Measurements from ENCODE around the gene TAGLN. TPM values are rescaled to one million over a fixed set of nuclear protein-coding genes. Genes with fewer than 3 reads are reported as not detected.

TAGLN gene
- total RNA-seq, 1 donor from 2014 or later, result 6.0 TPM

DNA sequence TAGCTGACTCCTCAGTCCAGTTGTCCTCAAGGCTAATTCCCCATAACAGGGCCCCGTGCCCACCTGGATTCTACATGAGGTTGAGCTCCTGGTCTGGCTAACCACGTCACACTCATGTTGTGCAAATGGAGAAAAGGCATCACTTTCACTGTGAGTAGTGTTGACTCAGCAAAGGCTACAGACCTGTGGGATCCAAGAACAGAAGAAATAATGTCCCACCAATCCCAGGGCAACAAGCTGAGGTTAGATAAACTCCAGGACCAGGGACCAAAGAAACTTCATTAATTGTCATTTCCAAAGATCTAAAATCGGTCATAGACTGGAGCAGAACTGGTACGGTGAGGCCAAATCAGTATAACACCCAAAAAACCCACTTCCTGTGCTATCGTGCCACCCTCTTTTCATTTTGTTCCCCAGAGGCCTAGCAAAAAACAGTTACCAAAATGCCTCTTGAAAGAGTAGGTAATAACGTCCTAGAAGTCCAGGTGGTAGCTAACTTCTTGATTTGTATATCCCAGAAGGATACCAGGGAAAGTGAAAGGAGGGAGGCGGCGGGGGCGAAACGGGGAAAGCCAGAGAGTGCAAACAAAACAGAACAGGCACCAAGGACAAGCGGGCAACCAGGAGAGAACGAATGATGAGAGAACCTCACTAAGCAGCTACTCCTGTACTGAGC is 31.3 kb downstream of the TAGLN start:
- DNase-seq (ENCODE audit: low read depth in 2 of 2), result no peak

DNA sequence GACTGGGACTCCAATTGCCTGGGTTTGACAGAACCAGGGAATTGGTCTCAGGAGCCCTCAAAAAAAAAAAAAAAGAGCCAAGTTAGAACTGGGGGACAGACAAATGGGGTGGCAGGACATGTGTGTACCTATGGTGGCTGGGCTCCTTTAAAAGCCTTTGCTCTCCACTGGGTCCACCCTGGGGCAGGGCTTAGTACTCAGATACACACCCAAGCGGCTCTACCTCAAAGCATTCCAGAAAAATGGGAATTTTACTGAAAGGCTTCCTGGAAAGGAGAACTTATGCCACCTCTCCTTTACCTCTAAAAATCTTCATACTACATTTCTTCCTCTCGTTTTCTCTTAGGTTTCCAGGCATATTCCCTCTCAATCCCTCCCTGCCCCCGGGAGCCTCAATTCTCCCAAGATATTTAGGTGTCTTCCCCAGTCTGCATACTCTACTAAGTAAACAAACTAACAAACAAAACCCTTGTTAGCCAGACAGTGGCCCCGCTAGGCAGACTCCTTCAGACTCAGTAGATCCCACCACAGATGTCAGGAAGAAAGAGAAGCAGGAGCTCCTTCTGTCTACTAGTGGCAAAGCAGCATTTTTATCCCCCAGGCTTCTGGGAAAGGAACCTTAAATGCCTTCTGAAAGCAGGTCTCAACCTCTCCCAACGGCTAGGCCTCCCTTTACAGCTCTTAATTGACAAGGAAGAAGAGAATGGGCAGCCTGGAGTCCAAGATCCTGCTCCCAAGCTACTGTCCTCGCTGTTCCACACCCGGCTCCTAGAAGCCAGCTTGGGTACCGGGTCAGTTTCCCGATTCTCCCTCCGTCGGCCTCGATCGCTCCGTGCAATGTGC is 32.0 kb downstream of the TAGLN start:
- DNase-seq (ENCODE audit: low read depth in 2 of 2), result no peak

DNA sequence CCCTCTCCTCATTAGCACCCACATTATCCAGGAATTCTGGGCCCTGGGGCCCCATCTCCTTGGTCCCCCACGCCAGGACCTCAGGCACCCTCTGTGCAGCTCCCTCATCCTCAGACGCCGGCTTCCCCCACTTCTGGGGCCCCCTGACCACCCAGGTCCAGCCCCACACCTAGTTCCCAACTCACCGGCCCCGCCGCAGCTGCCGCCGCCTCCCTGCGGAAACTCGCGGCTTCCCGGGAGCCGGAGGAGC is 32.6 kb downstream of the TAGLN start, which contains the start of gene PCSK7:
Gene PCSK7 (minus strand): TSS at position 232 of the 250 bp plus-strand sequence. CDS start 2,229 bp downstream, outside the sequence.
- DNase-seq (ENCODE audit: low read depth in 2 of 2), result no peak

DNA sequence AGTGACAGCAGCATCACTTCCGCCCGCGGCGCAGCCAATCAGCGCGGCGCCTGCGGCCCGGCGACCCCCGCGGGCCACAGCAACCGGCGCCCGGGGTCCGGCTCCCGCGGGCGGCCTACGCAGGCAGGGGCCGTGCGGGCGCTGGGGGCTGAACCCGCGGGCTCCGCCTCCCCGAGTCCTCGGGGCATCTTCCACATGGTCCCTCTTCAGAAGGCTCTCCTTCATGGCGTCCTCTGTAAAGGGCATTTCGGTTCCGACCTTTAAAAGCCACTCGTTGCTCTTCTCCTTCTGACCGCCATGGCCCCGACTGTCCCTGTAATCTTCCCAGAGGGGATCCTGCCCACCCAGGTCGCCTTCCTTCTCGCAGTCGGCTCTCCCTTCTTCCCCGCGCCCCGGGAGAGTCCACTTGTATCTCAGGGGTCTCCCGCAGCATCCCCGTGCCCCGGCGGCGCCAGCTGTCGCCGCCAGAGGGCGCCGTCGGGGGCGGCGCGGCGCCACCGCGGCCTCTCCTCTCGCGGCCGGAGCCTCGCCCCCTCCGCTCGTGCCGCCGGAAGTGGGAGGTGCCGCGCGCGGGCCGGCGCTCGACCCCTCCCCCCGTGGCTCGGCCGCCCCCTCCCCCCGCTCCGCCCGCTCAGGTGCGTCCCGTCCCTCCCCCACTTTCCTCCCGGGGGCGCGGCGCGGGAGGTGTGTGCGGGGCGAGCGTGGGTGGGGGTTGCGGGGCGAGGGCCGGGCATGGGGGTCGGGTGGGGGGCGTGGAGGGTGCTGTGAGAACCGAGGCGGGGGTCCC is 33.1 kb downstream of the TAGLN start, which contains the start of gene RNF214:
Gene RNF214 (plus strand): TSS at position 580 of the 787 bp plus-strand sequence. CDS start 1,602 bp downstream, outside the sequence.
- DNase-seq (ENCODE audit: low read depth in 2 of 2), result peak; percentile 36 to 78

DNA sequence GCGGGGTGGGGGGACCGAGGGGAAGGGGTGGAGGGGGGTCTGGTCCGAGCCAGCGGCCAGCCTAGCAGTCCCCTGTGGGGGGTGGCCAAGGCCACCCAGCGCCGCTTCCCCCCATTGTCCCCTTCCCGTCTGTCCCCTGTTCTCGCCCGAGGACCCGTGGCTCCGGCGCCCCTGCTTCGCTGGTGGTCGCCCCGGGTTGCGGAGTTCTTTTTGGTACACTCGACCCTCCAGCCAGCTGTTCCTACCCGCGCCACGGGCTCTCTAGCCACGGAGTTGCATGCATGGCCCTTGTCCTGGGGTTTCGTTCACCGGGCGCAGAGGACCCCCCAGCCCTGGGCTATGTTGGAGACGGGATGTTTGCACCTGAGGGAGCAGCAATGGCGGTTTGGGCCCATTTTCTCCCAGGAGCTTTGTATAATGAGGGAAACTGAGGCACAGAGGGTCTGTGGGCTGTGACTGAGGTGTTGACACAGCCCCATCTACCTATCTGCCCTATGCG is 33.8 kb downstream of the TAGLN start:
- no peak for DNase-seq (ENCODE audit: low read depth in 2 of 2)

DNA sequence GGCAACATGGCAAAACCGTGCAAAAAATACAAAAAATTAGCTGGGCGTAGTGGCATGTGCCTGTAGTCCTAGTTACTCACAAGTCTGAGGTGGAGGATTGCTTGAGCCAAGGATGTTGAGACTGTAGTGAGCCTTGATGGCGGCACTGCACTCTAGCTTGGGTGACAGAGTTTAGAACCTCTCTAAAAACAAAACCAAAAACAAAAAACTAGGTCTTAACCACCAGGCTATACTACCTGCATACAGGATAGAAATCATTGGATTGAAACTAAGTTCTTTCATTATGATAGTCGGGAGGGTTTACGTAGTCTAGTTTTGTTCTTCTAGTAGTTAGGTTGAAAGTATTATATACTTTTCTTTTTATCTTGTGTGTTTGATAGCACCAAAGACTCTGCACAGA is 39.1 kb downstream of the TAGLN start:
- no peak for DNase-seq (ENCODE audit: low read depth in 2 of 2)

DNA sequence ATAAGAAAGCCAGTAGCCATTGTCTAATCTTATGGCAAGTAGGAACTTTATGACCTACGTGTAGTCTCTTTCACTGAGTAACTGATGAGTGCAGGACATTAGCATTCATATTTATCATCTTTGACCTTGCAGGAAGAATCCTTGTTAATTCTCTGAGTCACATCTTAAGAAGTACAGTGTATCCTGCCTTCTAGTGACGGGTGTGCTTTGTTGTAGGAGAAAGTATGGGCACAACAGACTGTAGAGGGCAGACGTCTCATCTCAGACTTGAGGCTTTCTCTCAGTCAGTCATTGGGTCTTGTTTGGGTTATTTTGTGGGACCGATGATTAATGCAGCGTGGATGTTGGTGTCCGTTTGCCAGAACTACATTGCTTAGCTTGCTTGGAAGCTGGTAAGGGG is 40.1 kb downstream of the TAGLN start:
- peak in 1 of 2 donors; percentile 79 for DNase-seq (ENCODE audit: low read depth in 2 of 2)

DNA sequence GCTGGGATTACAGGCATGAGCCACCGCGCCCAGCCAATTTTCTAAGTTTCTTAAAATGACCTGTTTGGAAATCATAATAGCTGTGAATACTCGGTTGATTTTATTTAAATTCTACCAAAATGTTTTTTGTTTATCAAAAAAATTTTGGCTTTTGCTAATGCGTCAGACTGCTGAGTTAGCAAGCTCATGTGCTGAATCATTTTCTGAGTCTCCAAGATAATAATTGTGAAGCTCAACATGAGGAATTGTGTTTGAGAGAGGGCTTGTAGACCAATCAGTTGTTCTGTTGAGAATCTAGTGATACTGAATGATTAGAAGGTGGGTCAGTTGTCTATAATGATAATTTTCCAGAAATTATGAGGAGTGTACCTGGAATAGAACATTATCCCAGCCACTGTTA is 49.2 kb downstream of the TAGLN start:
- no peak for DNase-seq (ENCODE audit: low read depth in 2 of 2)

DNA sequence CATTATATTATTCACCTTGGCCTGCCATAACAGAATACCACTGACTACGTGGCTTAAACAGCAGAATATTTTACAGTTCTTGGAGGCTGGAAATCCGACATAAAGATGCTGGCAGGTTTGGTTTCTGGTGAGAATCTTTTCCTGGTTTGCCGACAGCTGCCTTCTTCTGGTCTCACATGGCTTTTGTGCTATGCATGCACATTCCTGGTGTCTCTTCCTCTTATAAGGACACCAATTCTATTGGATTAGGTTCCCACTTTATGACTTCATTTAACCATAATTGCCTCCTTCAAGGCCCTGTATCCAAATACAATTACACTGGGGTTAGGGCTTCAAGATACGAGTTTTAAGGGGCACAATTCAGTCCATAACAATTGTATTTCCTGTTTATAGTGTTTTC is 50.4 kb downstream of the TAGLN start:
- no peak for DNase-seq (ENCODE audit: low read depth in 2 of 2)

DNA sequence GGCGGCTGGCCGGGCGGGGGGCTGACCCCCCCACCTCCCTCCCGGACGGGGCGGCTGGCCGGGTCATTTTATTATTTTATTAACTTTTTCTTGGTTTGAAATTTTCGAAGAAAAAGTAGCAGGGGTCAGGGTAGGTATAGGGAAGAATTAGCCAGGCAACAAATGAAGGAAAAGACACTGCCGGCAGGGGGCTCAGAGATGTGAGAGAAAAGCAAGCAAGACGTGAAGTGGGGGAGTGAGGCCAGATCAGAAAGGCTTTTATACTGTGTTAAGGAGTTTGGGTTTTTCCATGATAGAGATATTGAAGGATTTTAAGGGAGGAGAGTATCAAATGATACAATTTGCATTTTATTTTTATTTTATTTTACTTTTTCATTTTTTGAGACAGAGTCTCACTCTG is 52.3 kb downstream of the TAGLN start:
- DNase-seq (ENCODE audit: low read depth in 2 of 2), result no peak

DNA sequence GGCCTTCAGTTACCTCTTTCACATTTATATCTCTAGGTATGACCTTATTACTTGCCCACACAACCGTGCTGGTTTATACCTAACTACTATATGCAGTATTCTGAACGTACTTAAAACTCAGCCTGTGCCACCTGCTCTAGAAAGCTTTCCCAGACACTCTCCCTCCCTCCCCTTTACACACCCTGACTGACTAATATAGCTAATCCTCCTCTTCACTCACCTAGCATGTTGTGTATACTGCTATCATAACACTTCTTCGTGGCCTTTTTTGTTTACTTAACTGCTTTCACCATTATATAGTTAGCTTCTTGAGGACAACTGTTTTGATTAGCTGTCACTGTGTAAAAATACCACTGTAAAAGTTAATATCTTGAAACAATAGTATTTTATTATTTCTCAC is 56.8 kb downstream of the TAGLN start:
- no peak for DNase-seq (ENCODE audit: low read depth in 2 of 2)

DNA sequence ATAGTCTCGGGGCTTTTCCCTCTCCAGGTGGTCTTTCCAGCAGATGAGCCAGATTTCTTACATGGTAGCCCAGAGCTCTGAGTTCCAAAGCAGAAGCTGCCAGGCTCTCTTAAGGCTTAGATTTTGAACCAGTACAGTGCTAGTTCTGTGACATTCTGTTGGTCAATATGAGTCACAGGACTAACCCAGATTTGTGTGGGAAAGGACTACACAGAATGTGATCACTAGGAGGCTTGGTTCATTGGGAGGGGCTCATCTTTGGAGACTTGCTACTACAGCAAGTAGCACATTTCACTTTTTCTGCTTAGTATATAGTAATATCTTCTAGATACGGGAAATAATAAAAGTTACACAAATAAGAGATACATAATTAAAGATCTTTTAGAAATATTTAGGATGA is 57.4 kb downstream of the TAGLN start:
- DNase-seq (ENCODE audit: low read depth in 2 of 2), result no peak

Other genes starting within 250 kb of the TAGLN start
- gene SIK3, start 100.9 kb upstream of the TAGLN start, total RNA-seq, result 6.4 and 11.4 TPM in 2 replicates
- gene PAFAH1B2, start 55.1 kb upstream of the TAGLN start, total RNA-seq, result 172 and 190 TPM in 2 replicates
- gene SIDT2, start 20.6 kb upstream of the TAGLN start, total RNA-seq, result 6.4 and 12.1 TPM in 2 replicates
- gene PCSK7, start 32.7 kb downstream of the TAGLN start, total RNA-seq, result 31.1 and 33.9 TPM in 2 replicates
- gene RNF214, start 33.3 kb downstream of the TAGLN start, total RNA-seq, result 5.4 and 7.6 TPM in 2 replicates
- 1.4 and 1.9 TPM in 2 replicates for gene BACE1-AS, start 92.0 kb downstream of the TAGLN start, total RNA-seq
- gene BACE1, start 116.9 kb downstream of the TAGLN start, total RNA-seq, result 6.9 and 10.2 TPM in 2 replicates
- gene CEP164, start 128.5 kb downstream of the TAGLN start, total RNA-seq, result 12.0 and 19.6 TPM in 2 replicates

Measured in dermis microvascular lymphatic vessel endothelial cell (primary cell).